Progenitor cell of endocrine pancreas (in vitro differentiated cells): ENCODE measurements around the gene C1orf53. TPM values are rescaled to one million over a fixed set of nuclear protein-coding genes. Genes with fewer than 3 reads are reported as not detected.

Experiments used
- DNase-seq: peaks from one replicate; pipeline ENCODE4 v3.0.0; 2021; ENCODE audit warnings: low spot score; ENCODE audit not compliant: unreplicated experiment
- H3K27ac Mint-ChIP-seq: 2 replicates; pipeline ENCODE4 v1.8.0; 2021; ENCODE audit warnings: mild to moderate bottlenecking, moderate library complexity, mixed read lengths
- H3K27me3 Mint-ChIP-seq: 2 replicates; pipeline ENCODE4 v1.8.0; 2021; ENCODE audit warnings: mixed read lengths
- H3K36me3 Mint-ChIP-seq: 2 replicates; pipeline ENCODE4 v1.8.0; 2022; ENCODE audit warnings: mixed read lengths; ENCODE audit not compliant: insufficient read depth
- H3K4me1 Mint-ChIP-seq: 2 replicates; pipeline ENCODE4 v1.8.0; 2021; ENCODE audit warnings: low read depth, mixed read lengths
- H3K4me3 Mint-ChIP-seq: 2 replicates; pipeline ENCODE4 v1.8.0; 2021; ENCODE audit warnings: low read depth, mild to moderate bottlenecking, moderate library complexity, mixed read lengths
- H3K9me3 Mint-ChIP-seq: 2 replicates; pipeline ENCODE4 v1.8.0; 2021; ENCODE audit warnings: low read depth, mixed read lengths
- total RNA-seq: library from RNA; stranded (reverse); gene quantifications from 2 replicates; pipeline ENCODE4 v1.2.1, GENCODE V29; 2021
- TF ChIP-seq, protein P1 (sequence below): fragments of 200-600 bp; sonication (generic); IDR thresholded peaks from one replicate; pipeline ENCODE4 v1.5.0; 2021; ENCODE audit warnings: antibody characterized with exemption, mild to moderate bottlenecking; ENCODE audit not compliant: unreplicated experiment

The C1orf53 gene
- total RNA-seq, 1 donor from 2014 or later, result 4.0 TPM

DNA sequence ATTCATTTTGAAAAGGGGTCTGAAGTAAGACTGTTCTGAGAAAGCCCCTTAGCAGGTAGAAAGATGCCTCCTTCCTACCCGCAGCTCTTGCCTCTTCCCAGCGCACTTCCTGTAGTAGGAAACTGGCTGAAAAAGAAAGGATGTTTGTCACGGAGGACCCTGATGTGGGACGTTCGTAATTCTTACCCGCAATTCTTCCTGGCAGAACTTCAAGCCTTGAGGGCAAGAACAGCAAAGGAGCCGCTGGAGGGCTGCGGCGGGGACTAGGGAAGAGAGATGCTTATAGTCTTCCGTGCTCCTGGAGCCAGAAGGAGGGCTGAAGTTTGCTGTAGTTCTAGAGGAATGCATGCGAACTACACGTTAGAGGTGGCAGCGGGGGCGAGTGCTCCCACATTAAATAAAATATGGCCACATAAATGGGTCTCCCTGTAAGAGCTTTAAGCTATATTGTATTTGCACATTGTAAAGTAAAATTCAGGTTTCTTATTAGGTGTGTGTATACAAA lies 6.3 kb downstream of the C1orf53 start:
- H3K4me3 Mint-ChIP-seq, result no peak overlapping the region
- H3K27me3 Mint-ChIP-seq, result peaks cover 97% of the 10 kb centered on the region
- H3K4me1 Mint-ChIP-seq, result peaks cover 13% of the 10 kb centered on the region
- H3K9me3 Mint-ChIP-seq, result no peaks in the 10 kb centered on the region
- no peak for DNase-seq
- no peaks in the 10 kb centered on the region for H3K36me3 Mint-ChIP-seq
- TF ChIP-seq, protein P1, sequence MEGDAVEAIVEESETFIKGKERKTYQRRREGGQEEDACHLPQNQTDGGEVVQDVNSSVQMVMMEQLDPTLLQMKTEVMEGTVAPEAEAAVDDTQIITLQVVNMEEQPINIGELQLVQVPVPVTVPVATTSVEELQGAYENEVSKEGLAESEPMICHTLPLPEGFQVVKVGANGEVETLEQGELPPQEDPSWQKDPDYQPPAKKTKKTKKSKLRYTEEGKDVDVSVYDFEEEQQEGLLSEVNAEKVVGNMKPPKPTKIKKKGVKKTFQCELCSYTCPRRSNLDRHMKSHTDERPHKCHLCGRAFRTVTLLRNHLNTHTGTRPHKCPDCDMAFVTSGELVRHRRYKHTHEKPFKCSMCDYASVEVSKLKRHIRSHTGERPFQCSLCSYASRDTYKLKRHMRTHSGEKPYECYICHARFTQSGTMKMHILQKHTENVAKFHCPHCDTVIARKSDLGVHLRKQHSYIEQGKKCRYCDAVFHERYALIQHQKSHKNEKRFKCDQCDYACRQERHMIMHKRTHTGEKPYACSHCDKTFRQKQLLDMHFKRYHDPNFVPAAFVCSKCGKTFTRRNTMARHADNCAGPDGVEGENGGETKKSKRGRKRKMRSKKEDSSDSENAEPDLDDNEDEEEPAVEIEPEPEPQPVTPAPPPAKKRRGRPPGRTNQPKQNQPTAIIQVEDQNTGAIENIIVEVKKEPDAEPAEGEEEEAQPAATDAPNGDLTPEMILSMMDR, result no peak
- no peak overlapping the region for H3K27ac Mint-ChIP-seq

DNA sequence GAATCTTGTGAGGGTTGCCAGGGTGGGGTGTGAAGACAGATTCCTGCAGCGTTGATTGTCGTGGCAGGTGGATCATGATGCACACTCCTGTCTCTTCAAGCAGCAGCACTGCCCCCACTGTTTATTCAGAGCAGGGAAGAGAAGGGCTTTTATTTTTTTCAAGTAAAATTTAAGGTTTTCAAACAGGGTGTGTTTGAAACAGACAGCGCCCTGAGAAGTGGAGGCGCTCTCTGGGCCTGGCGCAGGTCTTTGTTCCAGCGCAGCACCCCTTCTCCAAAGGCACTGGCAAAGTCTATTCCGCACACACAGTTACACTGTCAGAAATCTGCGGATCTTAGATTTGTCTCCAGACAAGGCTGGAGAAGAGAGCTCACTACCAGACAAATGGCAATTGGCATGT lies 7.0 kb downstream of the C1orf53 start:
- peaks cover 97% of the 10 kb centered on the region for H3K27me3 Mint-ChIP-seq
- no peak overlapping the region for H3K27ac Mint-ChIP-seq
- DNase-seq, result no peak
- H3K36me3 Mint-ChIP-seq, result no peaks in the 10 kb centered on the region
- H3K4me3 Mint-ChIP-seq, result no peak overlapping the region
- peaks cover 13% of the 10 kb centered on the region for H3K4me1 Mint-ChIP-seq
- H3K9me3 Mint-ChIP-seq, result no peaks in the 10 kb centered on the region
- TF ChIP-seq, protein P1, result no peak

DNA sequence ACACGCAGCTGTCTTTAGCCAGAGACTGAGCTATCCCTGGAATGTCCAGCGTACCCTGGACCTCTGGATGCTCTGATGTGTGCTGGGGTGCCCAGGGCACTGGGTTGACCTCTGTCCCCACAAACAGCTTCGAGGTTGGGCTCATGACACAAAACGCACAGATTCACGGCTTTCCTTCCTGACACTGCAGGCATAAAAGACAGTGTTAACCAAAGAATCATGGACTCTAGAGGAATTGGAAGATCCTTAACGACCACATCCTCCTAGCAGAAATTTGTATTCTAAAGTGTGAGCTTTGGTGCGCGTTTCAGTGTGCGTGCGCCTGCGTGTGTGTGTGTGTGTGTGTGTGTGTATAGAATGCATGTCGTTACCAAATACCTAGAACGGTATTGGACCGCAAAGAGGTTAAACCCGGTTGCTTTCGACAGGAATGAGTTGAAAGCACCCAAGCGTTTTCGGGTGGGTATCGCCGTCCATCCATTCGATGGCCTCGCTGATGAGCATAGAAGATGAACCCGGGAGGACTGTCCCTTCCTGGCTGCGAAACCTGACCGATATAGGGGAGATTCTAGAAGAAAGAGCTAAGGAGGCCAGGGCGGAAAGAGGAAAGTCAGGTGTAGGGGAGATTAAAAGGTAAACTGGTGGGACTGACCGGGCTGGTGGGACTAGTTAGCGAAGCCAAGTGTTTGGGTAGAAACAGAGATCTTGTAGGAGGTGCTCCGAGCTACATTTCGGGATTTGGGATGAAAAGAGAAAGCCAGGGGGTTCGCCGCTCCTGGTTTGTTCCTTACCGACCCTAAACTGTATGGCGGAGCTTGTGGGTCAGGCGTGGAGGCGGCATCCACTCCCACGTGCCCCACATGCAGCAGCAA lies 7.9 kb downstream of the C1orf53 start:
- Mint-ChIP-seq H3K27ac (peak overlapping the region; percentile 3), H3K4me1 (peaks cover 13% of the 10 kb centered on the region)
- DNase-seq, result no peak

DNA sequence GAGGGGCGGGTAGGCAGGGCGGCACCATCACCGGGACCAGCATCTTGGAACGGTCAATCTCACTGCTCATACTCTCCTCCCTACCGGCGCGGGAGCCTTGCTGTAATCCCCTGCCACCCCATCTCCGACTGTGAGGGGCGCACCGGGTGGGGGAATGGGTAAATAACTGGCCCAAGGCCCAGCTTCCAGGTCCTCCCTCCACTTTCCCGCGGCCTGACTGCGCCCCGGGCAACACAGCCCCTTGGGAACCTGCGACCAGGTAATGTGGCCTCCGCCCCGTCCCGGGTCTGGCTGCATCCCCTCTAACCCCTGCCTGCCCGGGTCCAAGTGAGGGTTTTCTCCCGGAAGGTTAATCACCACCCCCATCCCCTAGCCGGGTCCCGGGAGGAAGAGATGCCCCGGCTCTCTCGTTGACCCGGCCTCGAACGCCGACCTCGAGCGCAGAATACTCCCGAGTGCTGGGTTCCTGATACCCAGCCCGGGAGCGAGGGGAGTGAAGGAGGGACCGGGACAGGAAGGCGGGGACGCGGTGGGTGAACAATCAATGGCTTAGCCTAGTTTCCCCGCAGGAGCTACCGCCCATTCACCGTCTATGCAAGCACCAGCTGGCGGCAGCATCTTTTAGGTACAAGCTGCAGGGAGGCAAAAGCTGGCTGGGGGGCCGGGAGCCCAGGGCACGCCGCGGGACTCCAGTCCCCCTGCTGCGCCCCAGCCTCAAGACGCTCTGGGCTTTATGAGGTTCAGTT lies 8.9 kb downstream of the C1orf53 start:
- DNase-seq, result no peak
- Mint-ChIP-seq H3K4me1 (peaks cover 16% of the 10 kb centered on the region), H3K27me3 (peaks cover 97% of the 10 kb centered on the region), H3K36me3 (no peaks in the 10 kb centered on the region), H3K27ac (no peak overlapping the region), H3K9me3 (no peaks in the 10 kb centered on the region), H3K4me3 (no peak overlapping the region)
- TF ChIP-seq, protein P1, result no peak

More for the DNA sequence above, 7.9 kb downstream of the C1orf53 start:
- Mint-ChIP-seq H3K4me3 (no peak overlapping the region), H3K27me3 (peaks cover 97% of the 10 kb centered on the region), H3K9me3 (no peaks in the 10 kb centered on the region), H3K36me3 (no peaks in the 10 kb centered on the region)
- TF ChIP-seq, protein P1, result no peak
